ENCODE results near the gene NFXL1.

Gene NFXL1

DNA sequence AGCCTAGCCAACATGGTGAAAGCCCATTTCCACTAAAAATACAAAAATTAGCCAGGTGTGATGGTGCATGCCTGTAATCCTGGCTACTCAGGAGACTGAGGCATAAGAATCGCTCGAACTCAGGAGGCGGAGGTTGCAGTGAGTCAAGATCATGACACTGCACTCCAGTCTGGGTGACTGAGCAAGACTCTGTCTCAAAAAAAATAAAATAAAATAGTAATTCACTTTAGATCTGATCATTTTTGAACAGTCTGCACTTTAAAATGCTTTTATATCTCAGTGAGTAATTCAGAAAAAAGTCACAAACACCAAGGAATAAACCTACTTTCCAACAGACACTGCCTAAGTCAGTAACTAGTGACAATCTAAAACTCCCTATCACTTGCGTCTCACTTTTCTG is 50.9 kb downstream of the NFXL1 start:
- CTCF ChIA-PET, result interaction anchor here (1.0 to 1.4 kb wide), 2 partner anchors 8 to 22 kb away, joined by 3 to 6 read pairs; no protein-coding TSS in a partner anchor
- TF ChIP-seq, protein P1, sequence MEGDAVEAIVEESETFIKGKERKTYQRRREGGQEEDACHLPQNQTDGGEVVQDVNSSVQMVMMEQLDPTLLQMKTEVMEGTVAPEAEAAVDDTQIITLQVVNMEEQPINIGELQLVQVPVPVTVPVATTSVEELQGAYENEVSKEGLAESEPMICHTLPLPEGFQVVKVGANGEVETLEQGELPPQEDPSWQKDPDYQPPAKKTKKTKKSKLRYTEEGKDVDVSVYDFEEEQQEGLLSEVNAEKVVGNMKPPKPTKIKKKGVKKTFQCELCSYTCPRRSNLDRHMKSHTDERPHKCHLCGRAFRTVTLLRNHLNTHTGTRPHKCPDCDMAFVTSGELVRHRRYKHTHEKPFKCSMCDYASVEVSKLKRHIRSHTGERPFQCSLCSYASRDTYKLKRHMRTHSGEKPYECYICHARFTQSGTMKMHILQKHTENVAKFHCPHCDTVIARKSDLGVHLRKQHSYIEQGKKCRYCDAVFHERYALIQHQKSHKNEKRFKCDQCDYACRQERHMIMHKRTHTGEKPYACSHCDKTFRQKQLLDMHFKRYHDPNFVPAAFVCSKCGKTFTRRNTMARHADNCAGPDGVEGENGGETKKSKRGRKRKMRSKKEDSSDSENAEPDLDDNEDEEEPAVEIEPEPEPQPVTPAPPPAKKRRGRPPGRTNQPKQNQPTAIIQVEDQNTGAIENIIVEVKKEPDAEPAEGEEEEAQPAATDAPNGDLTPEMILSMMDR (IDR thresholded peaks at IDR 0.05; ENCODE audit: control extremely low read depth, extremely low read depth, low read depth, missing control alignments), result no peak
- DNase-seq (ENCODE audit: extremely low spot score), result no peak
- POLR2A ChIA-PET, result no interaction called here

DNA sequence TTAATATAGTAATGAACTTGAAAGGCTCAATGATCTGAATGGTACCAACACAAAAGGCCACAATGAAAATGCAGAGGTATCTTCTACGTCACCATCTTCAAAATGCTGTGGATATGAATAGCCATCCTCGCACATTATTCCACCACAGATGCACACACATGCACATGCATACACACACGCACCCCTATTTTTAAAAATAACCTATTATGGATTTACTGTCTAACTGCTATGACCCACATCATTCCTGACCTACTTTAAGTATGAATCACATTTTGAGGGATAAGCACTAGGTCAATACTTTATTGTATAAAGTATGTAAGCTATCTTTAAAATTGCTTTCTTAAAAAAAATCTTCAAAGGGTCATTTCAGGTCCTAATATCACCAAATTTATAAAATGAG is 52.1 kb downstream of the NFXL1 start:
- TF ChIP-seq, protein P1 (IDR thresholded peaks at IDR 0.05; ENCODE audit: control extremely low read depth, extremely low read depth, low read depth, missing control alignments), result no peak
- POLR2A ChIA-PET, result no interaction called here
- CTCF ChIA-PET, result interaction anchor here (1.4 kb wide), 1 partner anchor 21 kb away, joined by 6 read pairs; no protein-coding TSS in a partner anchor
- no peak for DNase-seq (ENCODE audit: extremely low spot score)

DNA sequence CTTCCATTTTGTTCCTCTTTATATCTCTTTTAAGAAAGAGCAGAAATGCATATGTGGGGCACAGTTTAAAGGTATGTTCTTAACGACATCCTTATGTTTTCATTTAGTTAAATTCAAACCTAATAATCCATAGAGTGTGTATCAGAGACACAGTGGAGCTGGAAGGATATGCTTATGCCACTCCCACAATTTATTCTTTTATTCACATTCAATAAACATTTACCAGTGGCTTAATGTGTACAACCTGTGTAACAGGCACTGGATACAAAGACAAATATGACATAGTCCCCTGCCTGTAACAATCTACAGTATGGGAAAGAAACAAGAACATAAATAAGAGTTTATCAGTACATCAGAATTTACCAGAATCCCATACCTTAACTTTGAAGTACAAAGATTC is 54.1 kb downstream of the NFXL1 start:
- CTCF ChIA-PET, result no interaction called here
- TF ChIP-seq, protein P1 (IDR thresholded peaks at IDR 0.05; ENCODE audit: control extremely low read depth, extremely low read depth, low read depth, missing control alignments), result no peak
- POLR2A ChIA-PET, result no interaction called here
- DNase-seq (ENCODE audit: extremely low spot score), result no peak

DNA sequence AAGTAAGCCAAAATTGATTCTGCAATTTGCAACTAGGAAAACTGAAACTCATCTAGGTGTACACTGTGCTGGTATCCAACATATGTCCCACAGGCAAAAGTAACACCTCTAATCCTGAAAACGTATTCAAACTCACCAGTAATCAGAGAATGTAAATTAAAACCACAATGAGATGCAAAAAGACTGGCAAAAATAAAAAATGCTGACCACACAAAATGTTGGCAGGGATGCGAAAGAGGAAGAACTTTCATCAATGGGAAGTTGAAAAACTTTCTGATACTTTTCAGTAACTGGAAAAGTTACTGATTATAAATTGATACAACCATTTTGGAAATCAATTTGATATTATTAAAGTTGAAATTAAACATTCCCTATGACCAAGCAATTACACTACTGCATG is 56.4 kb downstream of the NFXL1 start:
- DNase-seq (ENCODE audit: extremely low spot score), result no peak
- CTCF ChIA-PET, result no interaction called here
- TF ChIP-seq, protein P1 (IDR thresholded peaks at IDR 0.05; ENCODE audit: control extremely low read depth, extremely low read depth, low read depth, missing control alignments), result no peak
- POLR2A ChIA-PET, result no interaction called here

DNA sequence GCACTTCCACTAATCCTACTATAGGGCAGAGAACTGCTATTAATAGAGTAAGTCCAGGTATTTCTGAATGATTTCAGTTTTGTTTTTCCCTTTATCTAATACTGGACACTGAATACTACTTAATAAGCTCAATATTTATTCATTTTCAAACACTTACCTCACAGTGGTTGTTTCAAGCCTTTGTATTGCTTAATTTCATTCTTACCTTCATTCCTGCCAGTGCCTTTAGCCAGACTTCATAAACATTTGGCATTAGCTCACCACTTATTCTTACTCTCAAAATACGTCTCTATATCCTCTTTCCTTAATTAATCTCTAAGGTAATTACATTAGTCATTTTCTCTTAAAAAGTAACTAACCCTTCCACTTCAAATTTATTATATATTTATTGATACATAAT is 57.7 kb downstream of the NFXL1 start:
- DNase-seq (ENCODE audit: extremely low spot score), result no peak
- TF ChIP-seq, protein P1 (IDR thresholded peaks at IDR 0.05; ENCODE audit: control extremely low read depth, extremely low read depth, low read depth, missing control alignments), result no peak
- POLR2A ChIA-PET, result no interaction called here
- CTCF ChIA-PET, result interaction anchor here (0.9 to 1.1 kb wide), 5 partner anchors 11 to 17 kb away, joined by 3 to 4 read pairs (median 3); no protein-coding TSS in a partner anchor

DNA sequence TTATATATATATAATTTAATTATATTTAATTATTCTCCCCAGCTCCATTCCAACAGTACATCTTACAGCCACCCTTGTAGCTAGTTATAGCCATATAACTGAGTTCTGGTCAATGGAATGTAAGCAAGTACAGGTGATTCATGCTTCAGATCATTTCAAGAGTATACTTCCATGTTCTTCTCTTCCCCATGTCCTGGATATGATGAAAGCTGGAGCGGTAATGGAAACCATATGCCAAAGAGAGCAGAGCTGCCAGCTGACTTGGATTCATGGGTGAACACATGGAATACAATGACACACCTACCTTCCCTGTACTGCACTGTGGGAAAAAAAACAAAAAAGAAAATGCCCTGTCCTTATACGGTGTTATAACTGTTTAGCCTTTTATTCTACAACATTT is 59.0 kb downstream of the NFXL1 start:
- TF ChIP-seq, protein P1 (IDR thresholded peaks at IDR 0.05; ENCODE audit: control extremely low read depth, extremely low read depth, low read depth, missing control alignments), result no peak
- ChIA-PET CTCF (interaction anchor here (0.7 kb wide), 1 partner anchor 19 kb away, joined by 4 read pairs; no protein-coding TSS in a partner anchor), POLR2A (no interaction called here)
- no peak for DNase-seq (ENCODE audit: extremely low spot score)

All from GM10248 (cell line).